HCT116 (cell line): ENCODE measurements around the gene MMP17. TPM values are rescaled to one million over a fixed set of nuclear protein-coding genes. Genes with fewer than 3 reads are reported as not detected.

ENCODE experiments used
- ATAC-seq: fragments of 200-7000 bp; cut with Tn5 transposase; 2 replicates; pipeline ENCODE4 v1.9.1; 2020; ENCODE audit warnings: mild to moderate bottlenecking, moderate library complexity
- BruUV-seq: library from RNA; stranded (reverse); fragments of 400-500 nt; replicated peaks from 2 replicates; lab custom pipeline; 2021; lab: Mats Ljungman, UMichigan
- CTCF ChIA-PET: fragments of 300-600 bp; sonication (Branson Sonifier 250); formaldehyde crosslinking; loops from one replicate; lab custom pipeline; 2021; ENCODE audit warnings: antibody characterized with exemption; lab: Charles Lee
- POLR2A ChIA-PET: fragments of 300-600, 350-600 bp; sonication (Branson Sonifier 250); formaldehyde crosslinking; loops from one replicate; lab custom pipeline; 2021; ENCODE audit warnings: antibody characterized with exemption; lab: Charles Lee
- RAD21 ChIA-PET, 2 experiments: fragments of 300-600 bp; sonication (Branson Sonifier 250); formaldehyde crosslinking; loops; one replicate each; lab custom pipeline; 2023; ENCODE audit warnings: low total read pairs in 2 of 2; ENCODE audit not compliant: uncharacterized antibody in 2 of 2, unreplicated experiment in 2 of 2, low non-redundant PET in 1 of 2; lab: Charles Lee
- DNase-seq: peaks from one replicate; pipeline ENCODE4 v3.0.0-alpha.2; 2010; ENCODE audit warnings: low read depth, low spot score
- H2AFZ ChIP-seq: fragments of 200-600 bp; shearing (Covaris generic), sonication (generic); 2 replicates; pipeline ENCODE4 v1.6.1; 2017; ENCODE audit warnings: low read depth, mixed run types, mixed read lengths, antibody characterized with exemption, low read length; ENCODE audit not compliant: poor library complexity, severe bottlenecking
- H3K27ac ChIP-seq: 2 replicates; pipeline ENCODE4 v1.5.1; 2012; ENCODE audit warnings: low read depth, low read length
- H3K27me3 ChIP-seq: fragments of 200-600 bp; sonication (generic); 2 replicates; pipeline ENCODE4 v1.6.1; 2016; ENCODE audit warnings: mixed run types, low read length, mixed read lengths; ENCODE audit not compliant: insufficient read depth
- H3K36me3 ChIP-seq, 2 experiments: fragments of 200-500 bp in 1 of 2; fragments of 200-600 bp in 1 of 2; sonication (Bioruptor generic) in 1 of 2; sonication (generic) in 1 of 2; 2 replicates each; pipeline versions ENCODE4 v1.5.1 to v1.6.1; 2014 to 2016; ENCODE audit warnings: low read length in 2 of 2, inconsistent platforms in 1 of 2, mixed read lengths in 1 of 2, mixed run types in 1 of 2; ENCODE audit not compliant: insufficient read depth in 2 of 2, control insufficient read depth in 1 of 2
- H3K4me1 ChIP-seq, 2 experiments: fragments of 200-600 bp in 1 of 2; sonication (generic) in 1 of 2; 2 replicates each; pipeline versions ENCODE4 v1.5.1 to v1.6.1; 2012 to 2017; ENCODE audit warnings: low read length in 2 of 2, inconsistent platforms in 1 of 2, mild to moderate bottlenecking in 1 of 2, mixed read lengths in 1 of 2, mixed run types in 1 of 2, moderate library complexity in 1 of 2; ENCODE audit not compliant: insufficient read depth in 2 of 2, control insufficient read depth in 1 of 2
- H3K4me2 ChIP-seq: fragments of 200-600 bp; sonication (generic); 2 replicates; pipeline ENCODE4 v1.6.1; 2017; ENCODE audit warnings: mixed run types, low read length, mixed read lengths
- H3K4me3 ChIP-seq, 2 experiments: fragments of 200-600 bp in 1 of 2; sonication (generic) in 1 of 2; replicated peaks in 1 of 2; 2 replicates each; pipeline ENCODE4 v1.5.1; 2011 to 2016; ENCODE audit warnings: low read length in 2 of 2, control low read depth in 1 of 2, low read depth in 1 of 2, mild to moderate bottlenecking in 1 of 2, mixed read lengths in 1 of 2, mixed run types in 1 of 2
- H3K79me2 ChIP-seq: fragments of 200-600 bp; sonication (generic); 2 replicates; pipeline ENCODE4 v1.6.1; 2017; ENCODE audit warnings: mild to moderate bottlenecking, mixed run types, low read length, moderate library complexity, mixed read lengths; ENCODE audit not compliant: insufficient read depth
- H3K9ac ChIP-seq: fragments of 200-600 bp; sonication (generic); 2 replicates; pipeline ENCODE4 v1.6.1; 2016; ENCODE audit warnings: low read length, mixed read lengths
- H3K9me2 ChIP-seq: fragments of 200-600 bp; sonication (generic), shearing (Covaris generic); 2 replicates; pipeline ENCODE4 v1.6.1; 2017; ENCODE audit warnings: mixed run types, mild to moderate bottlenecking, moderate library complexity; ENCODE audit not compliant: insufficient read depth
- H3K9me3 ChIP-seq, 2 experiments: fragments of 200-500 bp in 1 of 2; fragments of 200-600 bp in 1 of 2; sonication (Bioruptor generic) in 1 of 2; sonication (generic) in 1 of 2; 2 replicates each; pipeline ENCODE4 v1.6.1; 2014 to 2017; ENCODE audit warnings: low read length in 2 of 2, mixed read lengths in 2 of 2, inconsistent platforms in 1 of 2, low read depth in 1 of 2, mild to moderate bottlenecking in 1 of 2, mixed run types in 1 of 2, moderate library complexity in 1 of 2; ENCODE audit not compliant: control insufficient read depth in 1 of 2, insufficient read depth in 1 of 2
- H4K20me1 ChIP-seq: fragments of 200-600 bp; sonication (generic), shearing (Covaris generic); 2 replicates; pipeline ENCODE4 v1.6.1; 2017; ENCODE audit warnings: mixed run types, mild to moderate bottlenecking, moderate library complexity; ENCODE audit not compliant: insufficient read depth
- CEBPB ChIP-seq: IDR thresholded peaks from 2 replicates; pipeline ENCODE4 v1.6.1; 2012; ENCODE audit warnings: low read depth
- ELF1 ChIP-seq: IDR thresholded peaks from 2 replicates; pipeline ENCODE4 v1.6.1; 2012; ENCODE audit warnings: low read depth, borderline replicate concordance
- EZH2 ChIP-seq: fragments of 200-600 bp; sonication (generic); IDR thresholded peaks from 2 replicates; pipeline ENCODE4 v1.6.1; 2017; ENCODE audit warnings: antibody characterized with exemption, mixed run types
- EZH2phosphoT487 ChIP-seq: fragments of 200-600 bp; IDR thresholded peaks from 2 replicates; pipeline ENCODE4 v1.6.1; 2018; ENCODE audit warnings: antibody characterized with exemption, borderline replicate concordance
- JUND ChIP-seq: IDR thresholded peaks from 2 replicates; pipeline ENCODE4 v1.6.1; 2012
- POLR2A ChIP-seq: IDR thresholded peaks from 2 replicates; pipeline ENCODE4 v1.7.0; 2011; ENCODE audit warnings: borderline replicate concordance; ENCODE audit not compliant: insufficient read depth, insufficient read length; ENCODE audit errors: extremely low read depth
- RAD21 ChIP-seq: IDR thresholded peaks from 2 replicates; pipeline ENCODE4 v1.6.1; 2012; ENCODE audit warnings: low read depth, mild to moderate bottlenecking
- SIN3A ChIP-seq: IDR thresholded peaks from 2 replicates; pipeline ENCODE4 v1.6.1; 2012; ENCODE audit warnings: low read depth
- SRF ChIP-seq: IDR thresholded peaks from 2 replicates; pipeline ENCODE4 v1.6.1; 2012; ENCODE audit warnings: low read depth
- TCF7L2 ChIP-seq: IDR thresholded peaks from 2 replicates; pipeline ENCODE4 v1.7.0; 2011; ENCODE audit warnings: borderline replicate concordance, inconsistent platforms; ENCODE audit not compliant: insufficient read depth, insufficient read length; ENCODE audit errors: extremely low read depth
- ZFX ChIP-seq: fragments of 450-650 bp; IDR thresholded peaks from 2 replicates; pipeline ENCODE4 v1.6.1; 2017
- intact Hi-C: fragments of 100-400 bp; cut with micrococcal nuclease; formaldehyde crosslinking; loops from 2 replicates; pipeline ENCODE4 v1.10.0; 2022
- total RNA-seq: library from RNA; stranded (reverse); gene quantifications from one replicate; pipeline ENCODE4 v1.2.1, GENCODE V29; 2021; ENCODE audit not compliant: unreplicated experiment
- TF ChIP-seq, protein P1 (sequence below): IDR thresholded peaks from 2 replicates; pipeline ENCODE4 v1.6.1; 2012
- TF ChIP-seq, protein P2 (sequence below): IDR thresholded peaks from 2 replicates; pipeline ENCODE4 v1.6.1; 2011; ENCODE audit warnings: mild to moderate bottlenecking, low read length, moderate library complexity; ENCODE audit not compliant: insufficient replicate concordance; ENCODE audit errors: extremely low read depth
- TF ChIP-seq, protein P3 (sequence below): IDR thresholded peaks from 2 replicates; pipeline ENCODE4 v1.6.1; 2012
- TF ChIP-seq, protein P4 (sequence below): IDR thresholded peaks from 2 replicates; pipeline ENCODE4 v1.6.1; 2012; ENCODE audit warnings: low read depth

Gene MMP17
- total RNA-seq, 1 experiment from 2014 or later, result 14.3 TPM

DNA sequence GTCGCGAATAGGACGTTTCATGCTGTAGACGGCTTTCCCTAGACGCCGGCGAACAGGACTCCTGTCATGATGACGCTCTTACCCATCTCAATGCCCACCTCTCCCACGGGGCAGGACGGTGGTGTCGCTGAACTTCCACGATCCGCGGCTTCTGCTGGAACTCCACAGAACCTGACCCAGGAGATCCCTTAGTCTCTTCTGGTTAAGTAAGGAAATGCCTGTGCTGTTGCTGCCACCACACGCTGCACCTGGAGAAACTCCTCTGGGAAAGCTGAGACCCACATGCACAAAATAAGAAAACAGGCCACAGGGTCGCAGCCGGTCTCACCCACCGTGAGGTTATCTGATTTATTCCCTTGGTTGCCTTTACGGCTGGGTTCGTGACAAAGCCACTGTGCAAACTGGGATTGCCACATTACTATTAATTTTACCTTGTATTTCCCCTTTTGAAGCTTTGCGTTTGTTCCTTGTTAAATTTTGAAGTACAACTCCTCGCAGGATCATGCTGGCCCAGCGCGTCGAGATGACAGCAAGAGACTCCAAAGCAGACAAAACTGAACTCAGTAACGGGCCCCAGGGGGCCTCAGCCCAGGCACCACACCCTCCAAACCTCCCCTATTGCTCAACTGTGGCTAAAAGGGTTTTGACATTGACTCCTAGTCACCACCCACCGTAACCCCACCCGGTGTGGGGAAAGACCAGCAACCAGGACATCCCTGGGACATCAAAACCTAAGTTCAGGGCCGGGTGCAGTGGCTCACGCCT, 9.2 kb upstream of the MMP17 start:
- TF ChIP-seq ELF1 (no peak), RAD21 (0 out of 2 replicates have a peak, but pooled peaks have one; percentile 7)
- Histone ChIP-seq H3K4me1 (no peaks in the 10 kb centered on the region), H3K27ac (no peak overlapping the region), H3K4me2 (no peak overlapping the region), H3K36me3 (no peaks in the 10 kb centered on the region), H3K9me3 (no peaks in the 10 kb centered on the region), H4K20me1 (no peaks in the 10 kb centered on the region), H3K9me2 (no peaks in the 10 kb centered on the region), H3K4me3 (no peak overlapping the region), H2AFZ (no peak overlapping the region), H3K9ac (no peak overlapping the region), H3K27me3 (no peaks in the 10 kb centered on the region), H3K79me2 (no peaks in the 10 kb centered on the region)
- ChIA-PET CTCF (no interaction called here), RAD21 (no interaction called here), POLR2A (no interaction called here)
- intact Hi-C loops, result no loop called here
- DNase-seq (no peak), ATAC-seq (no peak)
- BruUV-seq, result no TSS peak

DNA sequence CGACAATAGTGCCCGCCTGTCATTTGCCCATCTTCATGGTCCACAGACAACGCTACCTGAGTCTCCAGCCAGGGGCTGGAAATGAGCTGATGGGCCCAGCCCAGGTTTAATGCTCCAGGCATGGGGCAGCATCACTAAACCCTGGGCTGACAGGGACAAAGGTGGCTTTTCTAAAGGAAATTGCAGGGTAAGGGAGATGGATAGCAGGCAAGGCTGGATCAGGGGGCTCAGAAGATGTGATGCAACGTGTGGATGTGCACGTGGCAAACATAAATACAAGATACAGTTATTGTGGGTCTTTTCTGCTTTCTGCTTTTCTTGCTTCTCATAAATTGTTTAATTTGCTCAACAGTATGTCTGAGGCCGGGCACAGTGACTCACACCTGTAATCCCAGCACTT, 3.7 kb upstream of the MMP17 start:
- ChIA-PET CTCF (no interaction called here), RAD21 (no interaction called here), POLR2A (no interaction called here)
- Histone ChIP-seq H3K9ac (no peak overlapping the region), H3K4me1 (peaks cover 0 to 4% of the 10 kb centered on the region in 2 experiments; a peak in 3 of 4 replicates), H3K4me3 (no peak overlapping the region), H4K20me1 (no peaks in the 10 kb centered on the region), H3K36me3 (no peaks in the 10 kb centered on the region), H3K9me3 (no peaks in the 10 kb centered on the region), H3K4me2 (no peak overlapping the region), H3K27ac (no peak overlapping the region), H2AFZ (no peak overlapping the region), H3K9me2 (no peaks in the 10 kb centered on the region), H3K27me3 (no peaks in the 10 kb centered on the region), H3K79me2 (peaks cover 5% of the 10 kb centered on the region; the same call in 1 of the 2 replicates)
- BruUV-seq, result no TSS peak
- DNase-seq (no peak), ATAC-seq (no peak)
- intact Hi-C loops, result no loop called here
- no peak for TF ChIP-seq TCF7L2
- TF ChIP-seq, protein P1, sequence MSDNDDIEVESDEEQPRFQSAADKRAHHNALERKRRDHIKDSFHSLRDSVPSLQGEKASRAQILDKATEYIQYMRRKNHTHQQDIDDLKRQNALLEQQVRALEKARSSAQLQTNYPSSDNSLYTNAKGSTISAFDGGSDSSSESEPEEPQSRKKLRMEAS, result no peak
- TF ChIP-seq ZFX, result no peak
- TF ChIP-seq, protein P2, sequence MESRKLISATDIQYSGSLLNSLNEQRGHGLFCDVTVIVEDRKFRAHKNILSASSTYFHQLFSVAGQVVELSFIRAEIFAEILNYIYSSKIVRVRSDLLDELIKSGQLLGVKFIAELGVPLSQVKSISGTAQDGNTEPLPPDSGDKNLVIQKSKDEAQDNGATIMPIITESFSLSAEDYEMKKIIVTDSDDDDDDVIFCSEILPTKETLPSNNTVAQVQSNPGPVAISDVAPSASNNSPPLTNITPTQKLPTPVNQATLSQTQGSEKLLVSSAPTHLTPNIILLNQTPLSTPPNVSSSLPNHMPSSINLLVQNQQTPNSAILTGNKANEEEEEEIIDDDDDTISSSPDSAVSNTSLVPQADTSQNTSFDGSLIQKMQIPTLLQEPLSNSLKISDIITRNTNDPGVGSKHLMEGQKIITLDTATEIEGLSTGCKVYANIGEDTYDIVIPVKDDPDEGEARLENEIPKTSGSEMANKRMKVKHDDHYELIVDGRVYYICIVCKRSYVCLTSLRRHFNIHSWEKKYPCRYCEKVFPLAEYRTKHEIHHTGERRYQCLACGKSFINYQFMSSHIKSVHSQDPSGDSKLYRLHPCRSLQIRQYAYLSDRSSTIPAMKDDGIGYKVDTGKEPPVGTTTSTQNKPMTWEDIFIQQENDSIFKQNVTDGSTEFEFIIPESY, result no peak
- TF ChIP-seq EZH2, result no peak
- no peak for TF ChIP-seq JUND
- TF ChIP-seq, protein P3, sequence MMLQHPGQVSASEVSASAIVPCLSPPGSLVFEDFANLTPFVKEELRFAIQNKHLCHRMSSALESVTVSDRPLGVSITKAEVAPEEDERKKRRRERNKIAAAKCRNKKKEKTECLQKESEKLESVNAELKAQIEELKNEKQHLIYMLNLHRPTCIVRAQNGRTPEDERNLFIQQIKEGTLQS, result no peak
- TF ChIP-seq, protein P4, sequence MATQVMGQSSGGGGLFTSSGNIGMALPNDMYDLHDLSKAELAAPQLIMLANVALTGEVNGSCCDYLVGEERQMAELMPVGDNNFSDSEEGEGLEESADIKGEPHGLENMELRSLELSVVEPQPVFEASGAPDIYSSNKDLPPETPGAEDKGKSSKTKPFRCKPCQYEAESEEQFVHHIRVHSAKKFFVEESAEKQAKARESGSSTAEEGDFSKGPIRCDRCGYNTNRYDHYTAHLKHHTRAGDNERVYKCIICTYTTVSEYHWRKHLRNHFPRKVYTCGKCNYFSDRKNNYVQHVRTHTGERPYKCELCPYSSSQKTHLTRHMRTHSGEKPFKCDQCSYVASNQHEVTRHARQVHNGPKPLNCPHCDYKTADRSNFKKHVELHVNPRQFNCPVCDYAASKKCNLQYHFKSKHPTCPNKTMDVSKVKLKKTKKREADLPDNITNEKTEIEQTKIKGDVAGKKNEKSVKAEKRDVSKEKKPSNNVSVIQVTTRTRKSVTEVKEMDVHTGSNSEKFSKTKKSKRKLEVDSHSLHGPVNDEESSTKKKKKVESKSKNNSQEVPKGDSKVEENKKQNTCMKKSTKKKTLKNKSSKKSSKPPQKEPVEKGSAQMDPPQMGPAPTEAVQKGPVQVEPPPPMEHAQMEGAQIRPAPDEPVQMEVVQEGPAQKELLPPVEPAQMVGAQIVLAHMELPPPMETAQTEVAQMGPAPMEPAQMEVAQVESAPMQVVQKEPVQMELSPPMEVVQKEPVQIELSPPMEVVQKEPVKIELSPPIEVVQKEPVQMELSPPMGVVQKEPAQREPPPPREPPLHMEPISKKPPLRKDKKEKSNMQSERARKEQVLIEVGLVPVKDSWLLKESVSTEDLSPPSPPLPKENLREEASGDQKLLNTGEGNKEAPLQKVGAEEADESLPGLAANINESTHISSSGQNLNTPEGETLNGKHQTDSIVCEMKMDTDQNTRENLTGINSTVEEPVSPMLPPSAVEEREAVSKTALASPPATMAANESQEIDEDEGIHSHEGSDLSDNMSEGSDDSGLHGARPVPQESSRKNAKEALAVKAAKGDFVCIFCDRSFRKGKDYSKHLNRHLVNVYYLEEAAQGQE, result no peak
- TF ChIP-seq RAD21, result no peak
- no peak for TF ChIP-seq POLR2A
- TF ChIP-seq SRF, result no peak
- no peak for TF ChIP-seq CEBPB
- no peak for TF ChIP-seq SIN3A
- TF ChIP-seq EZH2phosphoT487, result no peak
